GDM1 (cell line): ENCODE results near the gene PRKD2.
"Not testable (repeated sequence)": the region's sequence is repeated elsewhere in the genome, so short reads cannot be mapped to it uniquely, and the experiment has no call there.

ENCODE experiments used
- DNase-seq: peaks from one replicate; lab custom pipeline; 2025; lab: John Stamatoyannopoulos, UW

PRKD2 gene

DNA sequence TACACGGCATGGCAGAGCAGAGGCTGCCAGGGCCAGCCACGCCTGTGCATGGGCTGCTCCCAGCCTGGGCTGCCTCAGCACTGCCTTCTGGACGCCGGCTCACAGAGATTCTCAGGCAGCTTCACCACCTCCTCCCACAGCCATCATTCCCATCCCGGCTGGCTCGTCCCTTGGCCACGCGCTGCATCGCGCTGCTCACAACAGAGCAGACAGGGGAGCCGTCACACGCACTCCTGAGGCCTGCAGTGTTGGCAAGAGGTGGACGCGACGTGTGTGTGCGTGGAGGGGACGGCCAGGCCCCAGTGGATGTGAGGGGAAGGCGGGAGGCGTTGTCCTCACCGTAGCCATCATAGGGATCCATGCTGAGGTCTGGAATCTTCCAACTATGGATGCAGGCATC is 7.6 kb upstream of the PRKD2 start:
- DNase-seq: no peak

DNA sequence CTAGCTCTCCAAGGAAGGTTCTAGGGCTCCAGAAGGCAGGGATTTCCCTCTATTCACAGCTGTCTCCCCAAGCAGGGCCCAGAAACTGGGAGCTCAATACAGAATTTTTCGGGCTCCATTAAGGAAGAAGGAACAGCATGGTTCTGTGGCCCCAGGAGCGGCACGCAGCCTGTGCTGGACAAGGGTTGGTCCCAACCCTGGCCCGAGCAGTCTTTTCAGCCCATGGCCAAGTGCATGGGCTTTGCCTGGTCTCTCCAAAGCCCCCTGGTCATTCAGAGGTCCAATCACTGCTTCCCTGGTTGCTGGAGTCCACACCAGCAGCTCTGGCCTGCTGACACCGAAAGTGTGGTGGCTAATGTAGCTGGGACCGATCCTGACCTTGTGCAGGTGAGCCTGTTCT is 6.6 kb upstream of the PRKD2 start:
- no peak for DNase-seq

DNA sequence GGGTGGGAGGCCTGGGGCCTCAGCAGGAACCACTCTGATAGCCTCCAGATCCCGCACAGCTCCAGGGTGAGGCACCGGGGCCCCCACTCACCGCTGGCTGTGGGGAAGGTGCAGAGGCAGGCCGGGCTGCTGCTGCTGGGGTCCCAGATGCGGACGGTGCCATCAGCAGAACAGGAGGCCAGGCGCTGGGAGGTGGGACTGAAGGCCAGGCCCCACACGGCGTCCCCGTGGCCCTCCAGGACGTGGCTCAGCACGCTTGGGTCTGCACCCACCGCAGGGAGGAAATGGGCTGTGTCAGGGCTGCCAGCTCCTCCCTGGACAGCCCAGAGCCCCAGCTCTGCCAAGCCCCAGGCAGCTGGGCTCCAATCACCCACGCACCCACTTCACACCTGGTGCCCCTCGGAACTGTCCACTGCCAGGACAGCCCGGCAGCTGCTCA is 6.1 kb upstream of the PRKD2 start:
- DNase-seq: no peak

DNA sequence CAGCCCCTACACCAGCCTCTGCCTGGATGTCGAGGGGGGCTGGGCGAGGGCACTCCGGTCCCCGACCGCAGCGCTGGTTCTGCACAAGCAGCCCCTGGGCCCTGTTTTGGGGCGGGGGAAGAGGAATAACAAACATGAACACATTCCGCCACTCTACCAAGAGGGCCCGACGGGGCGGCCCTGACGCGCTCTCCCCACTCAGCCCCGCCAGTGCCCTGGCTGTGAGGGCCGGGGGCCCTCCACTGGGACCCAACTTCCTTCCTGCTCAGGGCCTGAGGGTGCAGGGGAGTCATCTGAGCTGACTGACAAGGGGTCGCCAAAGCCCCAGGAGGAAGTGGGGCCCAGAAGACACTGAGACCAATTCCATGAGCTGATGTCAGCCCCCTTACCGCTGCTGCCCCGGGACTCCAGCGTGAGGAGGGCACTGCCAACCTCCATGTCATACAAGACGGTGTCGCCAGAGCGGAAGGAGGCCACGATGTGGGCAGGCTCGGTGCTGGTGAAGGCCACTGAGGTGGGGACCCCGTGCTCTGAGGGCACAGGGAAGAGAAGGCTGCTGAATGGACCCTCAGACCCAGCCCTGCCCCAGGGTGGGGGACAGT is 5.6 kb upstream of the PRKD2 start:
- no peak for DNase-seq

DNA sequence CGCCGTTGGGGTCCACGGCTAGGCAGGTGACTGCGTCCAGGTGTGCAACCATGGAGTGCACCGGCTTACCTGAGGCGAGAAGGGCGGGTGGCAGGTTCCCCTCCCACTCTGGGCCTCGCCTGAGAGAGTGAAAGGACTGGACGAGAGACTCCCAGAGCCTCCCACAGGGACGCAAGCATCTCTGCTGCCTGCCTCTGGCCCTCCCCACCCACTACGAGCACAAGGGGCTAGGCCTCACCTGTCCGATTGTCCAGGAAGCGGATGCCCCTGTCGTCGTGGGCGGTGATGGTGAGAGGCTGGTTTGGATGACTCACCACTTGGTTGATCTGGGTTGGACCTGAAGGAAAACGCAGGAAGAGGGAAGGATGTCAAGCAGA is 5.1 kb upstream of the PRKD2 start:
- DNase-seq: no peak

DNA sequence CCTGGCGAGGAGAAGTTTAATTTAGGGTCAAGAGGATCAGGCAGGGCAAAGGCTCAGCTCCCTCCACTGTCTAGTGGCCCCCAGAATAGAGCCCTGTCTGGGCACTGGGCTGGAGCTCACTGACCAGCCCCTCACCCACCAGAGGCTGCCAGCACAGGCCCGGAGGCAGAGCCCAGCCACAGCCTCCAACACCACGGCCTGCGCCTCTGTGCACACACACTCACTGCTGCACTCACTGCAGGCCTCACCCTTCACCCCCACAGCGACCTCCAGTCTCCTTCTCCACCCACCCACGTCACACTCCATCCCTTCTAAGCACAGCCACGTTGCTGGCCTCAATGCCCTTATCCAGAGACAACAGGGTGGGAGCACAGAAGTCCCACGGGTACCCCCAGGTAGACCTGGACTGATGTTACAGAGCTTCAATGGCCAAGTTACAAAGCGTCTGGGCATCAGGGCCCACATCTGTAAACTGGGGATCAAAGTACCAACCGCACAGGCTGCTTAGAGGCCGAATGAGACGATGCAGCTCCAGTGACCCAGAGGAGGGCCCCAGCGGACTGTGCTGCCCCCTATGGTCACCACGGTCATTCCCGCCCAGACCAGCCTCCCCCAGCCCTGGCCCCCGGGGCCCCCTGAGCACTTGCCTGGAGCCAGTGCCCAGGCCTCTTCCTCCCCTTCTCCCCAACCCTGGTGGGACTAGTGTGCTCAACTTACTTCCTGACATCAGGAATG is 4.5 kb upstream of the PRKD2 start:
- no peak for DNase-seq

DNA sequence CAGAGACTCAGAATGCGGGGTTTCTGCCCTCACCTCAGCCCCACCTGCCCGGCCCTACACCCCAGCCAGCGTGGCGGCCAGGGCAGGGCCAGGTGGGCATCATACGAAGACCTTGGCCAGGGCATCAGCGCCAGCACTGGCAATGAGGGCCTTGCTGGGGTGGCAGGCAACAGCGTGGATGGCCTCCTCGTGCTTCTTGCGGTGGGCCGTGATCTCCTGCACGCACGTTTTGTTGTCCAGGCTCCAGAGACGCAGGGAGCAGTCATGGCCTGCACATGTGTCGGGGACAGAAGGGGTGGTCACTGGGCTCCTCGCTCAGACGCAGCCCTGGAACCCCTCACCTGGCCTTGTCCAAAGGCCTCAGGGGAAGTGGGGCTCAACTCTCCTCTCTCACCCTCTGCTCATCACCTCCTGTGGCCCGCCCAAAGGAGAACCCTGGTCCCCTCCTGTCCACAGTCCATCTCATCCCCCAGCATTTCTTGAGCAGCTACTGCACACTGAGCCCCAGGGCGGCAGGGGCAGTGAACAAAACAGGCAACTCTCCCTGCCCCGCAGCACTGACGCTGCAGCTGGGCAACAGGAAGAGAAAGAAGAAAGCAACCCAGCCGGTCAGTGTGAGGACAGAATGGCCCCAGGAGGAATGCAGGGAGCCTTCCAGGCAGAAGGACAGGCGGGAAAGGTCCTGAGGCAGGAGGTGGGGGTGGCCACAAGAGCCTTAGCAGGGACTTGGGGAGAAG is 3.8 kb upstream of the PRKD2 start:
- no peak for DNase-seq

DNA sequence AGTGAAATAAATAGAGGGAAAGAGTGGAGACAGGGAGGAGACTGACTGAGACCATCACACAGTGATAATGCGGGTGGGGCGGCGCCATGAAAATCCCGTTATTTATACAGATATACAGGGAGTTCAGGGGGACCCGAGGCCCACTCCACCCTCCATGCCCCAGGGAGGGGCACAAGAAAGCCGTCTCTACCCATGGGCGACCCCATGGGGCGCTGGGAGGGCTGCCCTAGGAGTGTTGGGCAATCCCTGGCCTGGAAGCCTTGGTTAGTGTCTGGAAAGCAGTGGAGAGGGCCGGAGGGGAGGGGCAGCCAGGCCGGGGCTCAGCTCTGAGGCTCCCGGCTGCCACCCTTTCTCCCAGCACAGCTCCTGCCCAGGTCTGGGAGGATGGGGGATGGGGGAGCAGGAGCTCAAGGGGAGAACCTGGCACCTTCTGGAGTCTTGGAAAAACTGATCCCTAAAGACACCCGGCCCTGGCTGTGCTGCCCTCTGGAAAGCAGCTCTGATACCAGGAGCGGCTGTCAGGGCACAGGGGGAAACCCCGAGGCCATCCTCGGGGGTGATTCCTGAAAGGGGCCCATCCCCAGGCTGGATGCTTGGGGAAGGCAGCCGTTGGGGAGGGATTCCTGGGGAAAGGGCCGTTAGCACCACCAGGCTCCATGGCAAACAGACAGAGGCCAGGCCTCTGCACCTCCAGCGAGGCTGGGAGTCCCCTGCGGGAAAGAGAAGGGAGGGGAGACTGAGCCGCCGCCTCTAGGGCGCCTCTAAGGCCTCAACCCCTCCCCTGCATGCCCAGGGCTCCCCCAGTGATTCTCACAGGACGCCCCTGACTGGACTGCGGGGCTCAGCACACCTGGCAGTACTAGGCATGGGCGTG is 3.0 kb upstream of the PRKD2 start:
- no peak for DNase-seq

DNA sequence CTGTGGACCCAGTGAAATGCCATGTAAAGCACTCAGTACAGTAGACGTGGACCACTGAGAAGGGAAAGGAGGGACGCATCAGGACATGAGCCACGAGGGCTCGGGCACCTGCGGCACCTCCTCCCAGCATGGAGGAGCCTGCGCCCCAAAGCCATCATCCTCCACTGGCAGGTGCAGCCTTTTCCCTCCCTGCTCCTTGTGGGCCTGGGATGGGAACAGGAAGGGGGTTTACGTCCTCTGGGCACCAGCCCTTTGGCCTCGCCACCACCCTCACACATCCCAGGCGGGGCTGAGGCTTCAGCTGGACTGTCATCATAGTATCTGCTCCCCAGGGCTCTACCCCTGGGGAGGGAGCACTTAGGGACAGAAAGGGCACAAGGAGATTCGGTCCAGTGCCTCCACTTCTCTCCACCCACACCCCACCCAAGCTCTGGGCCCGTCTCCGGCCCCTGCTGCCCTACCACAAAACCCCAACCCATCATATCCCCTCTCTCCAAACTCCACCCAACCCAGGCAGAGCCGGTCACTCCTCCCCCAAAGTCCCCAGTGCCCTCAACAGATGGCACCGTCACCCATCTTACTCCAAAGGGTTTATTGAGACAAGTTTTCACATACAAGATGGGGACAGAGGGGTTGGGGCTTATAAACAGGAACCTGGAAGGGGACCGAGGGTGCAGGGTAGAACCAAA is 2.2 kb upstream of the PRKD2 start:
- DNase-seq: no peak

DNA sequence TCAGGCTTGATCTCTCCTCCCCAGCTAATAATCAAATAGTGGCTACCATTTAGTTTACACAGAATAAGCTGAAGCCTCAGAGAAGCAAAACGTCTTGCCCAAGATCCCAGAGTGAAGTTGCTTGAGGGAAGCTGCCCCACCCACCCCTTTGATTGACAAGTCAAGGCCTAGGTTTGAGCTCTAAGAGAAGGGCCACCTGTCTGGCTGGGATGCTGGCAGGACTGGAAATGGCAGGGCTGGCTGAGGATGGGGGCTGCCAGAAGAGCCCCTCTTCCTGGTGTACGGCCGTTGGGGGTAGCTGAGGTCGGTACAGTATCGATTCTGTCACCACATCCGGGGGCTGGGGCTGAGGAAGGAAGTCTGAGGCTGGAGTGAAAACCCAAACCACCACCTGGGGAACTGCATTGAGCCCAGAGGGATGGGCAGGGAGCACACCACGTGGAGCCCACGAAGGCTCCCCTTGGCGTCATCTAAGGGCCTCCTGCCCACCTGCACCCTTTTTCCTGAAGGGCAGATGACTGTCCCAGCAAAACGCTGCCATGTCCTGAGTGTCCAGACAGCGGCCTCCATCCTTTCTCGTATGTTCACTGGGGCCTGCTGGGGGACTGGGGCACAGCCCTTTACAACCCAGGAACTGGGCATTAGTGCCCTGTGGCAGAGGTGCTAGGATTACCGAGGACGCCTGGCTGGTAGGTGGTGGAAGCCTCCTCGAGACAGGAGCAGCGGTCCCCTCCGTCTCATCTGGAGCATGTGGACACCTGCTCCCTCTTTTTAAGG is 1.4 kb upstream of the PRKD2 start:
- peak; percentile 77 for DNase-seq

DNA sequence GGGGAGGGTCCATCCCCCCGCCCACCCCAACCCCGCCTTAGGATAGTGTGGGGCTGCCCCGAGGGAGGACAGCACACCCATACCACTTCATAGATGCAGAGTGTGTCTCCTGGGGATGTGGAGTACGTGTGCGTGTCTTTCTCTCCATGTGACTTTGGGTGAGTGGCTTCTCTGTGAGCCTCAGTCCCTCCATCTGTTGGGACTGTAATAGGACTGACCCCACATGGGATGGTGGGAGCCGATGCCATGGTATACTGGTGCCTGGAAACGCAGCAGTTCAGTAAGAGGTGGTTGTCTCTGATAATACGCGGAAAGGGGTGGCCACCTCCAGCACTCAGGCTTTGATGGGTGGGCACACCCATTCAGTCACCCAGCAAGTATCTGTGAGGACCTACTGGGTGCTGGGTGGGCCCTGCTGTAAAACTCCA is 816 bp upstream of the PRKD2 start:
- DNase-seq: no peak

DNA sequence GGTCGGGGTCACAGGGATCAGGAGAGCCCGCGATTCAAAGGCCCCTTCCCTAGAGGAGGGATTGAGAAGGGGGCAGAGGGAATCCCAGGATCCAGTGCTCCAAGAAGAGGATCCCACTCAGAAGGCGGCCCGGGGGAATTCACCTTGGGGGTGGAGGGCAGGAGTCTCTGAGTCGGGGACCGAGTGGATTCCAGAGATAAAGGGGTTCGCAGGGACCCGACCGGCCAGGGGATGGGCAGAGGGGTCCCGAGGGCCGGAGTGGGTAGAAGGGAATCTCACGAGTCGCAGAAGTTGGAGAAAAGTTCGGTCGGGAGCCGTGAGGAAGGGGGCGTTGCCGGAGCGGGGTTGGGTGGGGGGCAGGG is 261 bp downstream of the PRKD2 start:
- DNase-seq: no peak

DNA sequence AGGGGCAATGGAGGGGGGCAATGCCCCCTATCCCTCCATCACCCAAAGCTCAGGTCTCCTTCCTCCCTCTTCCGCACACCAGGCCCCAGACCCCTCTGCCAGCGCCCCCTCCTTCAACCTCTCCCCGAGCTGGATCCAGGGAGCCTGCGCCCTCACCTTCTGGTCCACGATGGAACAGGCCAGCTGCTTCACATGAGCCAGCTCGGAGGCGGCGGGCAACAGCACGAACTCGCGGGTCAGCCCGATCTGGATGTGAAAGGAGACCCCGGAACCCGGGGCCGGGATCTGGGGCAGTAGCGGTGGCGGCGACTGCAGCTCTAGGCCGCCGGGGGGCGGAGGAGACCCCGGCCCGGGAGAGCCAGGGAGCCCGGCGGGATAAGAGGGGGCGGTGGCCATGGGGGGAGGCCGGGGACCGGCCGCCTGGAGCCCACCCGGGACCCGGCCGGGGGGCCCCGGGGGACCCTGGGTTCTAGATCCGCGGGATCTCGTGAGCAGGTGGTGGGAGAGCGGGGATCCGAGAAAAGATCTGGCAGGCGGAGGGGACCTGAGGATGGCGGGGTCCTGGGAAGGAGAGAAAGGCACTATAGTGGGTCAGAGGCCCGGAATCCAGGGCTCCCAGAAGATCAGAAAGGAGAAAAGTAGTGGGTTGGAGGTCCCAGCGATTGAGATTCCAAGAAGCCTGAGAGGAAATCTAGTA is 791 bp downstream of the PRKD2 start:
- no peak for DNase-seq

DNA sequence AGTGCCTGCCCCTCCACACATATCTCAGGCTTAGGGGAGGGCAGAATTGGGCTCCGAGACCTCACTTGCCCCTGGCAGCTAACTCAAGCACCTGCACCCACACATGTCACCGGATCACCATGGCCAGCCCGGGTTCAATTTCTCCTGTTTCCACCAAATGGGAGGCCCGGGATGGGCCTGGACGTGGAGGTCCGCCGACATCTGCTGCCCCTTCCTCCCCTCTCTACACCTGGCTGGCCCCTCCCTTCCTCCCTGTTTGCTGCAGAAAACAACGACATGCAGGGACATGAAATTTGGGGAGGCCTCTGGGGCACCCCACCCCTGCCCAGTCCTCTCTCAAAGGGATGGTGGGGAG is 1.3 kb downstream of the PRKD2 start:
- DNase-seq: no peak

DNA sequence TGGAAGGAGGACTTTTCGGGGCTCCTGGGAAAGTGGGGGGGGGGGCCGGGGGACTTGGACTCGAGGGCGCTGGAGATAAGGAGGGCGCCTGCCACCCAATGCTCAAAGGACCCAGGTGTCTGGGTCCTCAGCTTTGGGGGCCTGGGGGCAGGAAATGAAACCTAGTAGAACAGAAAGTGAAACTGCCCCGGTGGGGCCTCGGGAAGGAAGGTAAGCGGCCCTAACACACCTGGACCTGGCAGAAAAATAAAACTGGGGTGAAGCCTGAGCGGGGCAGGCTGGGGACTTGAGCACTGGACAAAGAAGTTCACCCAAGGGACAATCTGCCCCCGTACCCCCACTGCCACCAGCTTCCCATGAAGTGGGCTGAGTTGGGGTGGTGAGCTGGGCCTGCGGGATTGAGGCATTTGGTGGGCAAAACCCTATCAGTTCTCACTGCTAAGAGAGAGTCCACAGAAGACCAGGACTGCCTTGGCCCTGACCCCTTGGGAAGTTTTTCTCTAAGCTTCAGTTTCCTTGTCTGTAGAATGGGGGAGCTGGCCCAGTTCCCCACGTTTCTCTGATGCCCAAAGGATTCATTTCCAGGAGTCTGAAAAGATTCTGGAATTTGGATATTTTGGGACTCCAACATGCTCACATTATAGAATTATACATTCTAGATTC is 2.3 kb downstream of the PRKD2 start:
- no peak for DNase-seq

DNA sequence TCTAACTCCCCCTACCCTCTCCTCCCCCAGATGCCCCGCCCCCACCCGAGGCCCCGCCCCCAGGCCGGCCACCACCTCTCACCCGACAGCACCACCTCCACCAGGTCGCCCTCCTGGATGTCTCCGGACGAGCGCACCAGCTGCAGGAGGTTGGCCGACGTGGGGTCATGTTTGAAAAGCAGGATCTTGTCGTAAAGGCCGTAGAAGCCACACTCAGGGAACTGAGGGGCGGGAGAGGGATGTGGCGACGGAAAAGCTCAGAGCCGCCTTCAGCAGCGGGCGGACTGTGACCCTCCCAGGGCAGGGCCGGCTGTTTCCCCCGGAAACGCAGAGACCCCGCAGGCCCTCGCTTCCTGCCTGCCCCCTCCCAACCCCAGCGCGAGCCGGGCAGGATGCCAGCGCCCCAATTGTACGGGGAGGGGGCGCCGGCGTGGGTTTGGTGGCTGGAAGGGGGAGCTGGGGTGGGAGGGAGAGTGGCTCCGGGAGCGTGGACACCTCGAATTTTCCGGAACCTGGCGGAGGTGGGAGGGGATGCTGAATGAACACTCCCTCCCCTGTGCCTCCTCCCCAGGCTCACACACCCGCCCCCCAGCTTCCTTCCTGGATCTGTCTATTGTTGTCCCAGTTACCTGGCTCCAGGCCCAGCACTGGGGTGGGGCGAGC is 3.0 kb downstream of the PRKD2 start:
- DNase-seq: peak; percentile 96

DNA sequence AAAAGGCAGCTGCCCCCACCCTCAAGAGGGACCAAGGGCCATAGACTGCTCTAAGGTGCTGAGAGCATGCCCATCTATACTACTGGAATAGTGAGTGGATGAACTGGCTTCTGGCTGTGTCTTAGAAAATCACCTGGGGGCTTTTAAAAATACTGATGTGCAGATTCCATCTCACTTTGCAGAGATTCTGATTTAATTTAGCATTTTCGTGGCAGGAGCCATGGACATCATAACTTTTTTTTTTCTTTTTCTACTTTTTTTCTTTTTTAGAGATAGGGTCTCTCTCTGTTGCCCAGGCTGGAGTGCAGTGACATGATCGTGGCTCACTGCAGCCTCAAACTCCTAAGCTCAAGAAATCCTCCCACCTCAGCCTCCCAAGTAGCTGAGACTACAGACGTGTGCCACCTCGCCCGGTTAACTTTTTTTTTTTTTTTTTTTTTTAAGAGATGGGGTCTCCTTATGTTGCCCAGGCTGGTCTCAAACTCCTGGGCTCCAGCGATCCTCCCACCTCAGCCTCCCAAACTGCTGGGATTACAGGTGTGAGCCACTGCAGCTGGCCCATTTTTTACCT is 4.1 kb downstream of the PRKD2 start:
- not testable (repeated sequence) for DNase-seq

DNA sequence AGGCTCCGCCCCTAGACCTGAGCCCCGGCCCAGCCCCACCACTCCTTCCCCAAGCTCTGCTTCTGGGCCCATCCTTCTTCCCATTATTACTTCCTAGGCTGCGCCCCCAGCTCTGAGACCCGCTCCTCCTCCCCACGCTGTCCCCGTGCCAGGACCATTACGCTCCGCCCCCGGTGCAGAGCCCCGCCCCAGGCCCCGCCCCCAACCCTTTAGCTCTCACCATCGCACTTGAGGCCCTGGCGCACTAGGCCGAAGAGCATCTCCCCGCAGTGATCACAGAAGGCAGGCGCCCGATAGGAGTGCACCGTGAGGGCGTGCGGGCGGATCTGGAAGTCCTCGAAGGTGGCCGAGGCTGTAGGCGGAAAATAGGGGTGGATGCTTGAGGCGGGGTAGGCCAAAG is 6.2 kb downstream of the PRKD2 start:
- DNase-seq: no peak
